ENCODE data around the gene GABBR2. TPM values are rescaled to one million over a fixed set of nuclear protein-coding genes. Genes with fewer than 3 reads are reported as not detected.
"Not testable (repeated sequence)": the region's sequence is repeated elsewhere in the genome, so short reads cannot be mapped to it uniquely, and the experiment has no call there.

GABBR2 gene
- total RNA-seq, 6 experiments from 2014 or later: not detected

DNA sequence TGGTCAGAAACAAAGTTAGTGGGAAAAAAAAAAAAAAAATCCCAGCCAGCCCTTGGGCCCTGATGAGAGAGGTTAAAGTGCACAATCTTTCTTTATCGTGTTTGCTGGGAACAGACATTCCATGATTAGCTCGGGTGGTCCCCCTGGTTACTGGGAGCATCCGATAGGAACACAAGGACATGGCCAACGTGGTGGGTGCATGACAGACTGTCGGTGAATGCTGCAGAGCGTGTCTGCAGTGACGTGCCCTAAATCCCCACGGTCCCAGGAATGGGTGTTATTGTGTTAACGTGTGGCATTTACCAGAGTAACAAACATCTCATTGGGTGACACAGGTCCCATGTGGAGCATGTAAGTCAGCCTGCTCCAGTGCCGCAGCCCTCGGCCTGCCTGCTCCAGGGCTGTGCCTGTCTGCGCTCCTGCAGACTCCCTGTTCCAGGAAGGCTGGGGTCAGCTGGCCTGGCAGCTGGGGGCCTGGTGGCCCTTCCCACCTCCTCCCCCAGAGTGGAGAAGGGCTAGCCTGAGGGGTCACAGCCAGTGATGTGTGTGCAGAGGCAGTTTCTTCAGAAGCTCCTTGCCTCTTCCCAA, 419.0 kb downstream of the GABBR2 start:
- Histone ChIP-seq H3K36me3 (no peaks in the 10 kb centered on the region), H3K27ac (no peak overlapping the region), H3K9me3 (no peaks in the 10 kb centered on the region), H3K27me3 (no peaks in the 10 kb centered on the region), H3K4me1 (no peaks in the 10 kb centered on the region), H3K4me3 (no peak overlapping the region)
- no peak for TF ChIP-seq POLR2A (IDR thresholded peaks at IDR 0.05)
- TF ChIP-seq, protein P1, sequence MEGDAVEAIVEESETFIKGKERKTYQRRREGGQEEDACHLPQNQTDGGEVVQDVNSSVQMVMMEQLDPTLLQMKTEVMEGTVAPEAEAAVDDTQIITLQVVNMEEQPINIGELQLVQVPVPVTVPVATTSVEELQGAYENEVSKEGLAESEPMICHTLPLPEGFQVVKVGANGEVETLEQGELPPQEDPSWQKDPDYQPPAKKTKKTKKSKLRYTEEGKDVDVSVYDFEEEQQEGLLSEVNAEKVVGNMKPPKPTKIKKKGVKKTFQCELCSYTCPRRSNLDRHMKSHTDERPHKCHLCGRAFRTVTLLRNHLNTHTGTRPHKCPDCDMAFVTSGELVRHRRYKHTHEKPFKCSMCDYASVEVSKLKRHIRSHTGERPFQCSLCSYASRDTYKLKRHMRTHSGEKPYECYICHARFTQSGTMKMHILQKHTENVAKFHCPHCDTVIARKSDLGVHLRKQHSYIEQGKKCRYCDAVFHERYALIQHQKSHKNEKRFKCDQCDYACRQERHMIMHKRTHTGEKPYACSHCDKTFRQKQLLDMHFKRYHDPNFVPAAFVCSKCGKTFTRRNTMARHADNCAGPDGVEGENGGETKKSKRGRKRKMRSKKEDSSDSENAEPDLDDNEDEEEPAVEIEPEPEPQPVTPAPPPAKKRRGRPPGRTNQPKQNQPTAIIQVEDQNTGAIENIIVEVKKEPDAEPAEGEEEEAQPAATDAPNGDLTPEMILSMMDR (IDR thresholded peaks at IDR 0.05): no peak
- no peak for DNase-seq
- WGBS (ENCODE audit: insufficient coverage, low coverage, low lambda C conversion rate, missing lambda C conversion rate): 43% methylated on average over 1 of the region's 12 CpGs
- intact Hi-C loops (cut with DNase I): no loop called here
- no peak for ATAC-seq

DNA sequence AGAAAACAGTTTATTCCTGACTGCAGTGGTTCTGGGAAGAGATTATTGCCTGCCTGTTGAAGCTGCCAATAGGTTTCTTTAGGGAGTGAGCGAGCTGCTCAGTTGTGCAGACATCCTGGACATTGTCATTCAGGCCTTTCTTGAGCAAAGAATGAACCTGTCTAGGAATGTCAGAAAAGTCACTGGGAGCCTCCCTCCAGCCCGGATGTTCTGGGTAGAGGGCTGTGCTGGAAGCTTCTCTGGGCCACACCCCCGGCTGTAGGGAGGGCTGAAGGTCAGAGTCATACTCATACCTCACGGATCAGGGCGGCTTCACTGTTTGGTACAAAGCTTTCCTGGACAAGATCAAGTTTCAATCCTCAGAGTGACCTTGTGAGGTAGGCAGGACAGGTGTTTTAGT, 419.9 kb downstream of the GABBR2 start:
- H3K4me1 ChIP-seq: no peaks in the 10 kb centered on the region
- TF ChIP-seq POLR2A (IDR thresholded peaks at IDR 0.05): no peak
- TF ChIP-seq, protein P1 (IDR thresholded peaks at IDR 0.05): no peak
- WGBS (ENCODE audit: insufficient coverage, low coverage, low lambda C conversion rate, missing lambda C conversion rate): no CpG with 5 or more reads among the region's 5 CpGs
- no peak for DNase-seq
- no peaks in the 10 kb centered on the region for H3K36me3 ChIP-seq
- no peak overlapping the region for H3K27ac ChIP-seq
- peak in 1 of 4 donors; percentile 30 for ATAC-seq
- intact Hi-C loops (cut with DNase I): no loop called here
- no peaks in the 10 kb centered on the region for H3K27me3 ChIP-seq
- no peaks in the 10 kb centered on the region for H3K9me3 ChIP-seq
- H3K4me3 ChIP-seq: no peak overlapping the region

DNA sequence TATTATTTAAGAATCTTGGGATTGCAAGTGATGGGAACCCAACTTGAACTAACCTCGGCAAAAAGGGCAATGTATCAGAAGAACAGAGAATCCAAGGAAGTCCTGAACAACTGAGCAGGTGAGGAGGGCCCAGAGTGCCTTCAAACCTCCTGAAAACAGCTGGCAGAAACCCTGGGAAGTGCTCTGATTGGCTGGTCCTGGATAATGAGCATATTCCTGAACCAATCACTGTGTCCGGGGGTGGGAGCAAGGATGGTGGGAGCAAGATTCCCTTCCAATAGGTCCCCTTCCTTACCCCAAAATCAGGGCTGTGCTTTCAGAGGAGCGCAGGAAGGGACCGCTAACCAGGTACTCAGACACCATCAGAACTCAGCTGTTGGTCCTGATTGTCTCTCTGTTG, 421.4 kb downstream of the GABBR2 start:
- intact Hi-C loops (cut with DNase I): no loop called here
- DNase-seq (no peak), ATAC-seq (no peak)
- 83% methylated on average over 4 of the region's 4 CpGs for WGBS (ENCODE audit: insufficient coverage, low coverage, low lambda C conversion rate, missing lambda C conversion rate)
- Histone ChIP-seq H3K27me3 (no peaks in the 10 kb centered on the region), H3K9me3 (no peaks in the 10 kb centered on the region), H3K4me3 (no peak overlapping the region), H3K36me3 (no peaks in the 10 kb centered on the region), H3K27ac (no peak overlapping the region), H3K4me1 (no peaks in the 10 kb centered on the region)
- TF ChIP-seq POLR2A (IDR thresholded peaks at IDR 0.05): no peak
- TF ChIP-seq, protein P1 (IDR thresholded peaks at IDR 0.05): no peak

DNA sequence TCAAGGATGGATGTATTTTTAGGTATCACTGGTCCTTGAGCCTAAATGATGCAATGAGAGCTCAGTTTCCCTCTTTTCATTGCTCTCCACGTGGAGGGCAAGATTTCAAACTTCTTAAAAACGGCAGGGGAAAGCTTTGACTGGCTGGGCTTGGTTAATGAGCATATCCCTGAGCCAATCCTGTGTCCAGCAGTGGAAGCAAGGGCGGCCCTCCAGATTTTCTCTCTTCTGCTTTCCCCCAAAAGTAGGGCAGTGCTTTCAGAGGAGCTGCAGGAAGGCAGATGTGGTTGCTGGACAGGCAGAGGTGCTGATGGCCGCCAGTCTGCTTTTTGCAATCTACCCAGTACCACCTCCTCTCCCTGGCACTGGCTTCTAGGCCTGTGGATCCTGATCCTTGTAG, 423.3 kb downstream of the GABBR2 start:
- H3K27me3 ChIP-seq: no peaks in the 10 kb centered on the region
- DNase-seq: no peak
- no peaks in the 10 kb centered on the region for H3K36me3 ChIP-seq
- no peaks in the 10 kb centered on the region for H3K4me1 ChIP-seq
- no peak overlapping the region for H3K27ac ChIP-seq
- no peak overlapping the region for H3K4me3 ChIP-seq
- TF ChIP-seq POLR2A (IDR thresholded peaks at IDR 0.05): no peak
- TF ChIP-seq, protein P1 (IDR thresholded peaks at IDR 0.05): no peak
- WGBS (ENCODE audit: insufficient coverage, low coverage, low lambda C conversion rate, missing lambda C conversion rate): 59% methylated on average over 4 of the region's 4 CpGs
- no peak for ATAC-seq
- no peaks in the 10 kb centered on the region for H3K9me3 ChIP-seq
- intact Hi-C loops (cut with DNase I): no loop called here

DNA sequence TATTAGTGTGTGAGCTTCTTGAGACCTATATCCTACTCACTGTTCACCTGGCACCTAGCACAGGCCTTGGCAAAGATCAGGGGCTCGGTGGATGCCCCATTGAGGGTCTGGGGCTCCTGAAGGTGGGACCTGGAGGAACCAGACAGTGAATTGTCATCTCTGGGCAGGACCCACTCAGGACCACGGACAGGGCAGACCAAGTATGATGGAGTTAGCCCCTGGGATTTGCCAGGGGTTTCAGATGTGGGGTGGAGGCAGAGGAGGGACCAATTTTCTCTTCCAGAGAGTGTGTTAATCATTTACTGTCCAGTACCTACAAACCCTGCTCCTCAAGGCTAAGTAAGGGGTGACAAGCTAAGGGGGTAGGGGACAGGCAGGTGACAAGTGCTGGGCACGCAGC, 424.0 kb downstream of the GABBR2 start:
- no peak for TF ChIP-seq POLR2A (IDR thresholded peaks at IDR 0.05)
- TF ChIP-seq, protein P1 (IDR thresholded peaks at IDR 0.05): no peak
- no peak for ATAC-seq
- Histone ChIP-seq H3K27ac (no peak overlapping the region), H3K4me1 (no peaks in the 10 kb centered on the region), H3K36me3 (no peaks in the 10 kb centered on the region), H3K4me3 (no peak overlapping the region), H3K27me3 (no peaks in the 10 kb centered on the region), H3K9me3 (no peaks in the 10 kb centered on the region)
- 43% methylated on average over 2 of the region's 3 CpGs for WGBS (ENCODE audit: insufficient coverage, low coverage, low lambda C conversion rate, missing lambda C conversion rate)
- DNase-seq: no peak
- intact Hi-C loops (cut with DNase I): no loop called here

DNA sequence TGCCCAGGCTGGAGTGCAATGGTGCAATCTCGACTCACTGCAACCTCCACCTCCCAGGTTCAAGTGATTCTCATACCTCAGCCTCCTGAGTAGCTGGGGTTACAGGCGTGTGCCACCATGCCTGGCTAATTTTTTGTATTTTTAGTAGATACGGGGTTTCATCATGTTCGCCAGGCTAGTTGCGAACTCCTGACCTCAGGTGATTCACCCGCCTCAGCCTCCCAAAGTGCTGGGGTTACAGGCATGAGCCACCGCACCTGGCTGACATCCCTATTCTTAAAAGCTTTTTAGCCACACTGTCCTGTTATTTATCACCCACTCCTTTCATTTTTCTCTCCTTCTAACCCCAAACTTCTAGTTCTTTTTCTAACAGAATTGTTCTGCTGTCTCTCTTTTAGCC, 425.6 kb downstream of the GABBR2 start:
- H3K36me3 ChIP-seq; ATAC-seq; H3K4me1 ChIP-seq; DNase-seq; H3K9me3 ChIP-seq; intact Hi-C loops (cut with DNase I); H3K27me3 ChIP-seq; H3K4me3 ChIP-seq; H3K27ac ChIP-seq: not testable (repeated sequence)
- 63% methylated on average over 6 of the region's 7 CpGs for WGBS (ENCODE audit: insufficient coverage, low coverage, low lambda C conversion rate, missing lambda C conversion rate)

All from right lobe of liver (tissue), 6 donors.